GM19193 (cell line): ENCODE data around the gene WDR49.

Source experiments
- POLR2A ChIP-seq: IDR thresholded peaks from 4 replicates; pipeline ENCODE4 v1.6.1; 2011; ENCODE audit not compliant: insufficient read depth, insufficient read length; ENCODE audit errors: extremely low read depth

Gene WDR49

DNA sequence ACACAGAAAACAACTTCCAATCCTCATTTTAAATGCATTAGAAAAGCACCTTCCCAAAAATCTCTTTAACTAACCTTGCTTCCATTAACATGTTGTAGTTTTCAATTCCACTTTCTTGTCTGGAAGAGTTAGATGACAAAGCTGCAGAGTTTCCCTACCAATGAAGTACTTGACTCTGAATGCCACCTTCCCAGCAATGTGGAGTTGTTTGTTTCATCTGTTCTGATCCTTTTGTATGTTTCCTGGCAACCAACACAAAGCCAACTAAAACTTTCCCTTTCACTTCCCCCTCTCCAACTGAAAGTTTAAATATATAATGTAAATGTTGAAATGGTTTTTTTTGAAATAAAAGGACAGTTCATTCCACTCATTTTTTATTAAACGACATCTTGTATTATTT is at the start of gene WDR49:
Gene WDR49, minus strand, starts transcription at position 183 of the 400 bp plus-strand sequence. CDS start 517 bp downstream, outside the sequence.
- no peak for TF ChIP-seq POLR2A

DNA sequence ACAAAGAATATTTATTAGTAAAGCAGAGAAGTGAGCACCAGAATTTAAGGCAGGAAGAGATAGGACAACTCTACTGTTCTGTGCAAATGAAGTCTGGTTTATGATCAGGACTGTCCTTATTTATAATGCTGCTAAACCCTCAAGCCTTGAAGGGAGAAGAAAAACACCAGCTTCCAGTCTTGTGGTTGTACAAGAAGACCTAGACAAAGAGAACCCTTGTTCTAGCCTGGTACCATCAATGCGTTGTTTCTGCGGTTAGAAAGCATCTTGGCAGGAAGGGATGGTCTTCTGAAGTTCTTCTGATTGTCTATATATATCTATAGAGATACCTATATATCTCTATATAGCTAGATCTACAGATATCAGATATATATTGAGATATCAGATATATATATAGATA is 47.2 kb upstream of the WDR49 start:
- TF ChIP-seq POLR2A = no peak

DNA sequence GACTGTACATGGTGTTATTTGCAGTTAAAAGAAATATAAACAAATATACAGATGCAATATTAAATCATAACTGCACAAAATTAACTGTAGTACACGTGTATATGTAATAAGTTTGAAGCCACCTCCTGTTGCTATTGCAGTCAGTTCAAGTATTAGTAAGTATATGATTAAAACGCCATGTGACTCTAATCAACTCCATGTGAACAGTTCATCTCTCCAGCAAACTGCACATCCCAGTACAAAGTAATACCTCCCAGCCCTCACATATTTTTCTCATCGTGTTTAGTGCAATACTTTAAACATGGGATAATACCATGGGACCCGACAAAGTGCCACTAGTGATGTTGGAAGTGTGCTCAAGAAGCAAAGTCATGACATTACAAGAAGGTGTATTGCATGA is 46.3 kb upstream of the WDR49 start:
- no peak for TF ChIP-seq POLR2A

DNA sequence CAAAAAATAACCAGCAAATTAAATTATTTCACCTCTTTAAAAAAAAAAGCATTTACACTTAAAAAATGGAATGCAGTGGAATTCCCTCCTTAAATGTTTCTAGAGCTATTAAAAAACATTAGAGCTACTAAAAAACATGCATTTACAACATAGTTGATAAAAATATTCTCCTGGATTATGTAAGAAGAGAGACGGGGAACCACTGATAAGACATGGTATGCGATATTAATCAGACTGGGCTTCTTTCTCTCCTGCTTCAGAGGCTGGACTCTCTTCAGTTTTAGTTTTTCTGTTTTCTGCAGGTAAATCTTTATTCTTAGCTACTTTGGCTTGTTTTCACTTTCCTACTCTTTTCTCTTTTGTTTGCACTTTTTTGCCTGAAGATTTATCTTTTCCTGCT is 40.4 kb upstream of the WDR49 start:
- TF ChIP-seq POLR2A = no peak

DNA sequence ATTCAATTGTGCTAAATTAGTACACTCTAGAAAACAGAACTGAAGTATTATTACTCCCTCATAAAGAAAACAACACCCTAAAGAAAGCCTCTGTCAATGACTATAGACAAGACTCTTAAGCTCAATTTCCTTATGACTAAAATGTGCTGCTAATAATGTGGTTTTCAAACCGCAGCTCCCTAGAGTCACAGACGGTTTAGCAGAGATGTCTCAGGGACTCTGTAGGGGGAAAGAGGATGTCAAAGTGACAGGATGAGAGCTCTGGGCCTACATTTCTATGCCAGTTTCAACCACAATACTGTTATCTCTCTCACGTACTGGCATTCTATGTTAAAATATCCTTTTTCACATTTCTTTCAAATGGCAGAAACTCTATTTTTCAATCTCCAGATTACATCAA is 37.6 kb upstream of the WDR49 start:
- no peak for TF ChIP-seq POLR2A

DNA sequence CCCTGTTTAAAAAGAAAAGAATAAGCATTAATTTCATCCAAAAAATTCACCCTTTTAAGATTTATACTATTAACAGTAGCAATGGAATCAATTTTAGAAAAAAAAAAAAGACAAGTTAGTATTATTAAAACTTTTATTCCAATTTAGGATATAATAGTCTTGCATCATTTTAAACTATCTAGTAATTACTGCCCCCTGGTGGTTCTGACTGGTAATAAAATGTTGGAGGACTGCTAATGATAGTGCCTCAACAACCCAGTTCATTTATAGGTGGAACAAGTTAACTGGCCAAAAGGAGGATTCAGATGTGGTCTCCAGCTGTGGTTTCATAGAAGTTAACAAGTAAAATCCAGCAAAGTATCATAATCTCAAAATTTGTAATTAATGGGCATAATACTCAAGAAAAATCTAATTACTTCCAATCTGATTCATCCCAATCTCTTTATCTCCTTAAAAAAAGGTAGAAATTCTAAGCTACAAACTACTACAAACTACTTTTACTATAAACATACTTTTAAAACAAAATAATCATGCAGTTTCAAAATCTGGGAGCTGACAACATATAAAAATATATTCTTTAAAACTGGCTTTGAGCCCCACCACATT is 30.7 kb upstream of the WDR49 start:
- no peak for TF ChIP-seq POLR2A

DNA sequence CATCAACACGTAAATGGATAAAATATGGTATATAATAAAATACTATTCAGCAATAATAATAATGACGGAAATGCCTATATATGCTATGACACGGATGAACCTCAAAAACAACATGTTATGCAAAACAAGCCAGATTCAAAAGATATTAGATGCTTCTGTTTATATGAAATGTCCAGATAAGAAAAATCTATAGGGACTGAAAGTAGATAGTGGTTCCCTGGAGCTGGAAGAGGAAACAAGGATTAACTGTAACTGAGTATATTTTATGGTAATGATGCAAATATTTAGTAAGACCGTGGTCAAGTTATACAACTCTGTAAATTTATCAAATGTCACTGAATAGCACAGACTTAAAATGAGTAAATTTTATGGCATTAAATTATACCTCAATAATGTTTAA is 25.8 kb upstream of the WDR49 start:
- TF ChIP-seq POLR2A = no peak

- no peak for TF ChIP-seq POLR2A
These were observed 22.1 kb upstream of the WDR49 start for GRCh38 chr3:167675848-167676247.

GRCh38 chr3:167673221-167673620 is 19.5 kb upstream of the WDR49 start:
- TF ChIP-seq POLR2A = no peak

DNA sequence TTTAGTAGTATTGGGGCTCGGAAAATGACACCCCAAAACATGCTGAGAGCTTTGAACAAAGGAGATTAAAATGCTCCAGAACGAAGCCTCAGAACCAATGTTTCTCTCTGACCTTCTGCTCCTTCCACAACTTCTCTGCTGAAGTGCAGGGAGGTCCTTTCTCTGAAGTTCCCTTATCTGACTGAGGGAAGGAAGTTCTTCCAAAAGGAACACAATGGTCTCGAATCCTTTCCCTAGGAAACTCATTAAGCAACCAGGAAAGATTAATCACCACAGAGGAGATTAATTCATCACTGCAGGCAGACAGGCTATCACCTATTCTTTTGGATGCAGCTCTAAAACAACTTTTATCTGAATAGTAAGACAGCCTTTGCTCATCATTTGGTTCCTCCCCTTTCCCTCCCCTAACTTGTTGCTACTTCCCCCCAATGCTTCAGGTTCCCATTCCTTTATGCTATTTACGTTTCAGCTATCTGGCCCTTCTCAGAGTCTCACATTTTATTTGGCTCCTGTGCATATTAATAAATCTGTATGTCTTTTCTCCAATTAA is 18.2 kb upstream of the WDR49 start:
- TF ChIP-seq POLR2A = no peak

DNA sequence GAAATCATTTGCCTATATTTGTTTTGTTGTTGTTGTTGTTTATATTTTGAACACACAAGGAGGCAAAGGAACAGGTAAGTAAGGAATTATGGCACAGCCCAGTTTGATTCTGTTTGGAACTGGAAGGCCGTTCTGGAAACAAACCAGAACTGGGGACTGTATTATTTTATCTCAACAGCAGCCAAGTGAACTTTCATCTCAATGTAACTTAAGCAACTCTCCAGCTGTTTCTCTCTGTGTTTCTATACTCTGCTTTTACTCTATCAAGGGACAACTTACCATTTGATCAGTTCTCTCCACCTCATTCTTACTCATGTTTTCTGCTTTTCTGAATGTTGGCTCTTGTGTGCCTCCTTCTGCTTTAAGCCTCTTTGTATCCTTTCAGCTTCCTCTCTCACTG is 16.0 kb upstream of the WDR49 start:
- TF ChIP-seq POLR2A = no peak

- TF ChIP-seq POLR2A = no peak
These were observed 14.9 kb upstream of the WDR49 start for GRCh38 chr3:167668651-167669050.

DNA sequence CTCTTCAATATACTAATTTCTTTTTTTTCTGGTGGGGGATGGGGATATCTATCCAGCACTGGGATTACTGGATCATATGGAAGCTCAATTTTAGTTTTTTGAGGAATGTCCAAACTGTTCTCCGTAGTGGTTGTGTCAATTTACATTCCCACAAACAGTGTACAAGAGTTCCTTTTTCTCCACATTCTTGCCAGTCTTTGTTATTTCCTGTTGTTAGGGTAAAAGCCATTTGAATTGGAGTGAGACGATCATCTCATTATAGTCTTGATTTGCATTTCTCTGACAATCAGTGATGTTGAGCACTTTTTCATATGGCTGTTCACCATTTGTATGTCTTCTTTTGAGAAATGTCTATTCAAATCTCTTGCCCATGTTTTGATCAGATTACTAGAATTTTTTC is 12.8 kb upstream of the WDR49 start:
- TF ChIP-seq POLR2A = no peak

GRCh38 chr3:167662919-167663400 is 9.2 kb upstream of the WDR49 start:
- no peak for TF ChIP-seq POLR2A

DNA sequence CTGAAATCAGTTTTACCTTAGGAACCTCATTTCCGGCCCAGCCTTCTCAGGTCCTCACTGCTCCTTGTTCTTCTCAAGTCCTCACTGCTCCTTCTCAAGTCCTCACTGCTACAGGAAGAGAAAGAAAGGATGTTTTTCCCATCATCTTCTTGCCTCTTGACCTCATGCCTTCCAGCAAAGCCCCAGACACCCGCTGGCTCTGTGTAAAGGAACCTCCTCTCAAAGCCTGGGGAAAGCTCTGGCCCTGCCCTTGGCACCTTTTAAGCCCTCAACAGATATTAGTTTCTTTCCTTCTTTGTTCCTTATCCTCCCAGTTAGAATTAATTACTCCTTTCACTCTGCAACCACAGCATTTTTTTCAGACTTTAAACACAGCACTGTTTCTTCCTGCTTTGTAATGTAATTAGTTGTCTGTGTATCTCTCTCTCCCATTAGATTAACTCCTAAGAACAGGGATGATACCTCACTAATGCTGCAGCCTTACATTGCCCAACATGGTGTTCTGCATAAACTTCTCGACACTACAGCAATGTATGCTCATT is 4.0 kb upstream of the WDR49 start:
- TF ChIP-seq POLR2A = no peak

DNA sequence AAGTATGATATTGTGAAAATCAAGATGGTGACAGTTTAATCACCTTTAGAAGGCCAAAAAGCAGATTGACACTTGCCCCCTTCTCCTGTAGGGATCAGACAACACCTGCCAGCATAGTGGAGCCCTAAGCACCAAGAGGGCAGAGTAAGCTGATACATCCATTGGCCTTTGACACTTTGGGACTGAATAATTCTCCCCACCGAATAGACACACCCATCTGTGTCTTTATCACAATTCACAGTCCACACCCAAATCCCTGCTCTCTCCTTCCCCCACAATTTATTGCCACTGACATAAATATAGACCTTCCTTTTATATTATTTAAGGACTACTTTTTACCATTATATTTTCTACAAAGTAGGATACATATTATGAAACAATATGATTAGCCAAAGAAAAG is 3.1 kb upstream of the WDR49 start:
- no peak for TF ChIP-seq POLR2A

GRCh38 chr3:167653155-167653554 is 587 bp downstream of the WDR49 start:
- no peak for TF ChIP-seq POLR2A

- TF ChIP-seq POLR2A = no peak
These were observed 1.9 kb downstream of the WDR49 start for GRCh38 chr3:167651826-167652225.

DNA sequence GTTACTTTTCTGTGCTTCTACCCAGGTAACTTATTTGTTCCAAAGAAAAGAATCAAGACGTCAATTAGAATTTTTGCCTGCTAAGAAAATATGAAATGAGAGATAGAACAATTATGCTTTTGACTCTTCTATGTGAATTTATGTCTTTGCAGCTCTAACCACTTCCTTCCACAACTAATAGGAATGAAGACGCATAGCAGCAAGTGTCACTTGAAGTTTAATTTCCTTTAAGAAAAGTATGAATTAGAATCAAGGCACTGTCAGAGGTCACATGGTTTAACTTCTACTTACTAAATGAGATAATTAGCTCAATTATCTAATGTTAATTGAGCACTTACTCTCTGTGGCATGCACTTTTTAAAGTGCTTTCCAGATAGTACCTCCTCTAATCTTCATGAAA is 3.3 kb downstream of the WDR49 start:
- no peak for TF ChIP-seq POLR2A
